ENCODE results near the gene RENBP.

Gene RENBP

DNA sequence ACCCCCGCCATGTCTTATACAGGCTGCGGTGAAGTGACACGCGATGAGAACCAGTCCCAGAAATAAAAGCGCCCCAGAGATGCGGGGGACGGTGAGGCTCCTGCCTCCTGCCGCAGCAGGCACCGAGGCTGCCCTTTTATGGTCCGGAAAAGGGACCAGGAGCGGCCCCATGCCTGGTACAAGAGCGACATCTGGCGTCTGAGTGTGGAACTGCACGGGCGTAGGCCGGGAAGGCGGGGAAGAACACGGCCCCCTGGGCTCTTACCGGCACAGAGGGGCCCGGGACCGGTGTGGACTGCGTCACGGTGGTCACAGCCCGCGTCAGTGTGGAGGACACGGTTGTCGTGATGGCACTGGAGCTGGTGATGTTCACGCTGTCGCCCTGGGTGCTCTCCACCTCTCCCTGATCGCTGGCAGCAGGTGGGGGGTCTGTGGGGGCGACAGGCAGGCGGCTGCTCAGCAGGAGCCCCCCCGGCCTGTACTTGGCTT, 8.9 kb upstream of the RENBP start:
- no peak for DNase-seq

DNA sequence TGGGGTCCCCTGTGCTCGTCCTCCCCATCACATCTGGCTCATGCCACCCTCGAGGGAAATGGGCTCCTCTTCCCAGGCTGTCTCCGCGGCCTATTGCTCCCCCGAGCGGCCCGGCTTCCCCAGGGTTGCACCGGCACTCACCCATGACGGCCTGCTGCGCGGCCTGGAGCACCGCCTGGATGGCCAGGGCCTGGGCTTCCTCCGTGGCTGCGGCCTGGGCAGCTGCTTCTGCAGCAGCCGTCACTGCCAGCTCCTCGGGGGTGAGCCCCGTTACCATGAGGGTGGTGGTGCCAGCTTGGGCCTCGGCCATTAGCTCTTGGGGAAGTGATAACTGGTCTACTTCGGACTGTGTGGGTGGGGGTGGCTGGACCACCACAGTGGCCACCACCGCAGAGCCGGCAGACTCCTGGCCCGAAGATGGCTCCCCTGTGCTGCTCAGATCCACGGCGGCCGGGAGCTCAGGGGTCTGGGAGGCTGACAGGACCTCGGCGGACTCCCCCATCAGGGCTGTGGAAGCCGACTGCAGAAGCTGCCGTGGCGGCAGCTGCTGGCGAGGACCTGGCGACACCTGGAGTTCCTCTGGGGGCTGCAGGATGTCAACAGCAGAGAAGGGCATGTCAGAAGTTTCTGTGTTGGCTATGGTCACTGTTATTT, 8.1 kb upstream of the RENBP start:
- DNase-seq = no peak

DNA sequence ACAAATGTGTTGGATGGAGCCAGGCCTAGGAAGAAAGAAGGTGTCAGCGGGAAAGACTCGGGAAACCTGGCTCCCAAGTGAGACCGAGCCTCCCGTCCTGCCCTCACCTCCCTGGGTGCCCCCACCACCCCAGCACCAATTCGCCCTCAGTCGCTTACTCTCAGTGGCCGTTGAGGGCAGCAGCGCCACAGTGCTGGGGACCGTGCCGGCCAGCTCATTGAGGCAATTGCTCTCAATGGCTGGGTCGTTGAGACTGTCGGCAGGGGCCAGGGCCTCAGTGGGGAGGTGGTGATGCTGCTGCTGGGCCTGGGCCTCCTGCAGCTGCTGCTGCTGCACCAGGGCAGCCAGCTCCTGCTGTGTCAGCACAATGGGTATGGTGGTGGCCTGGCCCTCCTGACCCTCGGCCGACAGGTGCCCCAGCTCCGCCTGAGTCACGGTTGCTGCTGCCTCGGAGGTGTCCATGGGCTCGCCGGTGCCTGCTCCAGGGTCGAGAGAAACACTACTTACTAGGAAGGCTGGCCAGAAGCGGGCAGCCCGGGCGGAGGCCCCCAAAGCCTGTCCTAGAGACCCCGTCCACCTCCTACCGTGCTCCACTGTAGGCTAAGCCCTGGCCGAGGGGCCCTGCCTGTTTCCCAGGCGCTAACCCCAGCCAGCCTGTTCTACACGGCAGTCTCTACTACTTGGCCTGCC, 7.4 kb upstream of the RENBP start:
- no peak for DNase-seq

DNA sequence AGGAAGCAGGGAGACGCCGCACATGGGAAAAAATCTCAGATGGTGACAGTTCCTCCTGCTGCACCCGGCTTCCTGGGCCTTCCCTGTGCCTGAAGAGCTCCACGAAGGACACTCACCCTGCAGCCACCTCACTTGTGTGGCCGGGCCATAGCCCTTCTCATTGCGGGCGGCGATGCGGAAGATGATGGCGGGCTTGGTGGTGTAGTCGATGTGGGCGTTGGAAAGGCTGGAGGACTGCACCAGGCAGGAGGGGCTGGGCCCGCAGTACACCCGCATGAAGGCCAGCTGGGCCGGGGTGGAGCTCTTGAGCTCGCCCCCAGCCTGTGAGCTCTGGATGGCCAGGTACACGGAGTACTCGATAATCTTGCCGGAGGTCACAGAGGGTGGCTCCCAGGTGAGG, 5.7 kb upstream of the RENBP start:
- no peak for DNase-seq

DNA sequence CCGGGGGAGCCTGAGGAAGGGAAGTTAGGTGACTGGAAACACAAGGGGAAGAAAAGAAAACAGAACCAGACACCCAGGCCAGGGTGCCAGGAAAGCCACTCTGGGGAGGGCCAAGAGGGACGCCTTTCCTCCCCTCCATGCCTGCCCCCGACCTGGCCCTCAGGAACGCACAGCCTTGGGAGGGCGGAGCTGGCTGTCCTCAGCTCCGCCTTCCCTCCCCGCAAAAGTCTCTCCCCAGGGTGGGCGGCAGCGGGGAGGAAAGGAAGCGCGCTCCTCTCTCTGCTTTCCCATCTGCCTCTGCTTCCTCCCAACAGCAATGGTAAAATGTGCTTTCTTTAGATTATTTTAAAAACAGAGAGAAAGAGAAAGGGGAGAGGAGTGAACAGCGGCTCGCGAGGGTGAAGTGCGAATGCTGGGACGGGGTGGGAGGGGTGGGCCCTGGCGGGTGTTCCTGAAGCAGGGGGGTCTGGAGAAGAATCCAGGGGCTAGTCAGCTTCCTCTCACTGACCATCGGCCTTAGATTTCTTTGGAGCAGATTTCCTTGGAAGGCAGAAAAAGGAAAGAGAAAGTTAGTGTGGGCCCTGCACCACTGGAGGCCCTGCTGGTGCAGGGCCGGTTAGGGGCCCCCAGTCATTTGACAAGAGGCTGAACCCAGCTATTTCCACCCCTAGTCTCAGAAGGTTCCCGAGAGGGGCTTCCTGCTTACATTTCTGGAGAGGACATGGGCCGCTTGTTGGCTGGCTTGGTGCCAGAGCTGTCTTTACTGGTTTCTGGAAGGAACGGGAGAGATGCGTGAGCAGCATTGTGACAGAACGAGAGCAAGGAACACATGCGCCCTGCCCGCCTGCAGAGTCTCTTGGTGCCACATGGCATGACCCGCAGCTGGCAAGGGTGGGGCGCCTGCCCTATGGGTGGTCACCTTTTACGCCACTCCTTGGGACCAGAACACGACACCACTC, 4.7 kb upstream of the RENBP start:
- DNase-seq = no peak

DNA sequence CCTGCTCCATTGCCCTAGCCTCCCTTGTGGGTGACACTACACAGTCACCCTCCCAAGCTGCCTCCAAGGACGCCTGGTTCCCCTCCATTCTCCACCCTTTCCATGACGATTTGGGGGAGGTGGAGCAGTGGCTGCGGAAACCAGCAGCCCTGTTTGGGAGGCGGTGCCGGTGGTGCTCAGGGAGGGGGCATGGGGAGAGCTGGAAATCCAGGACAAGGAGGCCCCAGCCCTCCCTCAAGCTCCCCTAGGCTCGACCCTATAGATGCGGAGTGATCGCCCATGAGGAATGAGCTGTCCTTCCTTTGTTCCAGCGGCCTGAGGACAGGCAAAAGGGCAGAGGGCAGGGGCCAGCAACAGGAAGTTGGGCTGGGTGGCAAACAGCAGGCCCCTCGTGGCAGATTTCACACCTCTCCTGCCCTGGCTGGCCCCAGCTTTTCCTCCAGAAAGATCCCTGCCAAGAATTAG, 3.6 kb upstream of the RENBP start:
- no peak for DNase-seq

DNA sequence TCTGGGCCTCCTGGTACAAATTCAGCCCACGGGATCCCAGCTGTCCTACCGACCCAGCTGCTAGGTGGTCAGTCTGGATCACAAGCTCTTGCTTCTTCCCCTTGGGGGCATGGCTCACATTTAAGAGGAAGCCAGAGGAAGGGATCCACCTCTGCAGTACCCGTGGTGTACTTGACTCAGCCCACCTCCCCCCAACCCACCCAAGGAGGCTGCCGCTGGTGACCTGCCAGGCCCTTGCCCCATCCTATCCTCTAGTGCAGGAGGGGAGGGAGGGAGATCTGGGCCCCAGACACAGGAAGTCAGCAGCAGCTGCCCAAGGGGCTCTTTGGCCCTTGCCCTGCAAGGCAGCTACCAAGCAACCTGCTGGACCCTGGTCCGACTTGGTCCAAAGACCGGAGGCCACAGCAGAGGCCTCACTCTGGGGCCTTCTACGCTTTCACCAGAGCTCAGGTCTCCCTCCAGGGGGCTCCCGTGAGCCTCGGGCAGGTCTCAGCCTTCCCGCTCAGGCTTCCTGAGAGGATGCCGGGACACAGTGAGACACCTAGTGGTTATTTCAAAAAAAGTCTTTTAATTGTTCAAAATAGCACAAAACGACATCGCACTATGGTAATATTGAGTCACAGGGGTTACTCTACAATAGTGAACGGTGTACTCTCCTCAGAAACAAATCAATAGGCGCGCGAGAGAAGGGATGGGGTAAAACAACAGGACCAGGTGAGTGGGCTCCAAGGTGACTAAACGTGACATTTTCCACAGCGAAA, 2.7 kb upstream of the RENBP start:
- DNase-seq = no peak

DNA sequence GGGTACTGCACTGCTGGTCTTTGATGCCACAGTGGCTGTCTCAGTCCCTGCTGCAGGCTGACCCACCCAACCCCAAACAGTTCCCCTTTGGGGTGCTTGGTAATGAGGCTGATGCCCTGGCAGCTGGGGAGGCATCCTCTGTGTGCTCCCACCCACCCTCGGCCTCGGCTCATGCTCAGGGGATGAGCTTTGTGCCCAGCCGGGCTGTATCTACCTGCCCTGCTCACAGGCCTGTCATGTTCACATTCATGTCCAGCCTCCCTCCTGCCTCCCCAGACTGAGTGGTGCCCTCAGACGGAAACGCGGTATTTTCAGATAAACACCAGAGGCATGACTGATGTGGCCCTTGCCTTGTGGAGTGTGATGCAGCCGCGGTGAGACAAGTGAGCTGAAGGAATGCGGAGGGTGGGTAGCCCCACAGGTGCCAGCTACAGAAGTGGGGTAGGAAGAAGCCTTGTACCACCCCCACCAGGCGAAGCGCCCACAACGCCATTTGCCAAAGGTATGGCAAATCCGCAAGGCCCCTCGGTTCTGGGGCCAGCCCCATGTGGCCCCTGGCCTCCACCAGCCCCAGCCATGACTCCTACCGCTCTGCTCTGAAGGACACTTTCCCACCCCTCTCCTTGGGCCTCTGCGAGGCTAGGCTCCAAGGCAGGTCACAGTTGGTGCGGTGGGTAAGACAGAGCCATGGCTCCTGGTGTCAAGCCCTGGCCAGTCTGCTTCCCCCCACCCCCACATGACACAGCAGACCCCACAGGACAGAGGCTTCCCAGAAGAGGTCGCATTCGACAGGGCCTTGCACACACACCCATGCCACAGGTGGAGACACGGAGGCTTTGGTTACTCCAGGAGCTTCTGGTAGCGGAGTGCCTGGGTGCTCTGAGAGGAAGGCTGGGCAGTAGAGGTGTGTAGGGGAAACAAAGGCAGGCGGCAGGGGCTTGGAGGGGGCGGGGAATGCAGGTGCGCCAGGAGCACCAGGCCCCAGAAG, 1.8 kb upstream of the RENBP start:
- DNase-seq = no peak

DNA sequence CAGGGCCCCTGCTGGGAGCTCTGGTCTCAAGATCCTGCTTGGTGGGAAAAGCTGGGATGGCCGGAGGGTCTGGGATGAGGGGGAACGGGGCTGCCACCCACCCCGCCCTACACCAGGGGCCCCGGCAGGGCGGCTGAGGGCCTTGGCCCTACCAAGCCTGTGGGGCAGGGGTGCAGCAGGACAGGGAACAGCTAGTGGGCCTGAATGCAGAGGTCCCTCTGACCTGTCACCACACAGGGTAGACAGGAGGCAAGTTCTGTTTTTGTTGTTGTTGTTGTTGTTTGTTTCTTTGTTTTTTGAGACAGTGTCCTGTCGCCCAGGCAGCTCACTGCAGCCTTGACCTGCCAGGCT, 332 bp upstream of the RENBP start:
- no peak for DNase-seq

DNA sequence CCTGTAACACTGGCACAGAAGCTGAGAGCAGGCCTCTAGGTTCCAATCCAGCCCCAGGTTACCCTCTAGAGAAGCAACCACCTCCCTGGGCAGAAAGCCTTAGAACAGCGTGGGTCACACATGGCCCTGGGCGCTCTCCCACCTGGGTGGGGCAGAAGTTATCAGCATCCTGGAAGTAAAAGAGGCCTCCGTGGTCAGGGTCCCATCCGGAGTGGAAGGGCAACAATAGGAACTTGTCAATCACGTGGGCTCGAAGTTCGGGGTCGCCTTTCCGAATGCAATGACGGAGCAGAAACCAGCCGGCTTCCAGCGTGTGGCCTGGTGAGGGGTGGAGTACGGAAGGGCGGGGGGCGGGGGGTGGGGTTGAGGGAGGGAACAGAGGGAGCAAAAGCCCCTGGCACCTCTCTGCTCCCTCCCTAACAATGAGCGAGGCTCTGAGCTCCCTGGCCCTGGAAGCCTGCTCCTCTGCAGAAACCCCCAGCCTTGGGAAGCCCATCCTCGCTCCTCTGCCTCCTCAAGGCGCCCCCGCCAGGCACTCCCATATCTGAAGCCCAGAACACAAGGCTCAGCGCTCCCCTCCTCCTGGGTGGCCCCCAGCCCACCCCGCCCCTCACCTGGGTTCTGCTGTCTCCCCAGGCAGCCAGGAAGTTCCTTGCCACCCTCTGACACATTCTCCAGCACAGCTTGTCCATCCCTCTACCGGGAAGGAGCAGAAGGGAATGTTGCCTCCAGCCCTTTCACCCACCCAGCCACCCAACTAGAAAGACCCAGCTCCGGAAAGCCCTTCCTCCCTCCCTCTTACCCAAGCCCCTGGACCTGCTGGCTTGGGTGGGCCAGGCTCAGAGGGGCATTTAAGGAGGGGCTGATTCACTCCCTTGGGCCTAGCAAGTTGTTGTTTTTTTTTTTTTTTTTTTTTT, 2.8 kb downstream of the RENBP start:
- no peak for DNase-seq

DNA sequence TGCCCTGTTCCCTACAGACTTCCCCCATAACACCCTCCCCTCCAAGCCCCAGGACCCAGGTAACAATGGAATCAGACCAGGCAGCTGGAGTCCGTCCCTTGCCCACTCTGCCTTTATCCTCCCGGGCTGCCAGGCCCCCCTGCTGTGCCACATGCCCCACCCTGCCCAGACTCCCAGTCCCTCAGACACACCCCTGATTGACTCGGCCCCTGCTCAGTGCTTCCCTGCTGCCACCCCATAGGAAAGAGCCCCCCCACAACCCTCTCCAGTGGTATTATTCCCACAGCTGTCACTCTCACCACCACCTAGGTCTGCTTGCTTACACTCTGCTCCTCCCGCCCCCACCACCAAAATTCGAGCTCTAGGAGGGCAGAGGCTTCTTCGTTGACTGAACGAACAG, 4.9 kb downstream of the RENBP start:
- no peak for DNase-seq

DNA sequence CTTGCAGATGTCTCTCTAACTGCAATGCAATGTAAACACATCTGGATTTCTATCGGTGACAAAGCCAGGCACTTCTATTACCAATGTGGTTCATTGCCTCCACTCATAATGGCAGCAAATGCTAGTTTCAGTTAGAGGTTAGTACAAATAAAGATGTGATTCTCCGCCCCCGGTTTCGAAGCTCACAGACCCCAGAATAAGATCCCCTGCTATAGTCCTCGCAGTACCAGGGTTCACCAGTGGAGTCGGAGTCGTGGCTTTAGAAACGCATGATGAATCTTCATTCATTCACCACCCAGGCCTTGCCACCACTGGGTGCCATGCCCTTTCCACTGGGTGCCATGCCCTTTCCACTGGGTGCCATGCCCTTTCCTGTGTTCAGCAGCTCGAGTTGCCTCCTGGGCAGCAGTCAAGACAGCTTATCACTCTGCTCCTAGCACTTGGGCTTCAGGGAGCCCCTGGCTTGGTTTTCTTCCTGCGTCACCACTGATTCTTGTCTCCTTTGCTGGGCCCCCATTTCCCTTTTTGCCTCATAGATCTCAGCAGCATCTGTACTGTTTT, 6.1 kb downstream of the RENBP start:
- DNase-seq = no peak

DNA sequence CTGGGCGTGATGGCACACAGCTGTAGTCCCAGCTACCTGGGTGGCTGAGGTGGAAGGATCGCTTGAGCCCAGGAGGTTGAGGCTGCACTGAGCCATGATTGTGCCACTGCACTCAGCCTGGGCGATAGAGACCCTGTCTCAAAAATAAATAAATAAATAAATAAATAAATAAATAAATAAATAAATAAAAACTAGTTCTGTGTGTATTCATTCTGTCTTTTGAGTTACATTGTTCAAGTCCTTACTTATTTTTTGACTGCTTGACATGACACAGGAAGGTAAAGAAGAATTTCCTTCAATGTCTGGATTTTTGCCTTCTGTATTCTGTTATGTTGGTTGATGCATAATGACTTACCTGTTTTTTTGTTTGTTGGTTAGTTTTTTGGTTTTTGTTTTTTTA, 7.4 kb downstream of the RENBP start:
- DNase-seq = no peak

DNA sequence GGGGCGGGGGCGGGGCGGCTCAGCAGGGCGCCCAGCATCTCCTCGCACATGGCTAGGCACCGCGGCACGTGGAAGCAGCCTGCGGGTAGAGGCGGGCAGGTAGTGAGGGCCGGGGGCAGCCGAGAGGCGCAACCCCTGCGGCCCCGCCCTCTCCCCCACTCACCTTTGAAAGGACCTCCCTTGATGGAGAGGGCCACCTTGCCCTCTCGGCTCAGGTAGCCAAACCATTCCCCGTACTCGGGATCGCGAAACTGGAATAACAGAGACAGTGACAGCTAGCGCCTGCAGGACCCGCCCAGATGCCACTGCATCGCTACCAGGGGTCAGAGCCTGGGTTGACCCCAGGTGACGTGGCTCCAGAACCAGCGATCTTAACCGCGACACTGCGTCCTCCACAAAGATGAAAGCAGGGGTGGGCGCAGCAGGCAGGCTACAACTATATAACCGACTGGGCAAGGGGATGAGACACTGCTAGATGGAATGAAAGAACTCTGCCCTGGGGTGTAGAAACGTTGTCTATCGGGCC, 9.1 kb downstream of the RENBP start:
- no peak for DNase-seq

DNA sequence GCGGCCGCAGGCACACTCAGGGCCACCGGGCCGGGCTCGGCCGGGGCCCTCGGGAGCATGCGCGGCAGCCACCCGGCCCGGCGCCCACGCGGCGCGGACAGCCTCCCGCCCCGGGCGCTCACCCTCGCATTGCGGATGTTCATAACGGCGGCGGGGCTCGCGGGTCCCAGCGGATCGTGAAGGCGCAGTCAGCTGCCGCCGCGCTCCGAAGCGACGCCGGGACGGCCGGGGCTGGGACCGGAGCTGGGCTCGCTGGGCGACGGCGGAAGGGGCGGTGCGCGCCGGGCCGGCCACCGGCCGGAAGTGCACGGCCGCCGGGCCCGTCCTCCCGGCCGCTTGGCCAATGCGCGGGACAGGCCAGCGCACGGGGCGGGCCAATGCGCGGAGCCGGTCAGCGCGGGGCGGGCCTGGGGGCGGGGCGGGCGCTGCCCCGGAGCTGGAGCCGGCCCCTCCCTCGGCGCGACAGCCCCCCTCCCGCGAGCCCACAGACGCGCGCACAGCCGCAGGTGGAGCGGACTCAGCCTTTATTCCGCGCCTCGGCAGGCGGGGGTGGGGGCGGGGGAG, 9.6 kb downstream of the RENBP start, which contains the start of gene NAA10:
Gene NAA10, minus strand, starts transcription at position 276 of the 564 bp plus-strand sequence. Its CDS starts 133 bp downstream, at position 143.
- DNase-seq = no peak

DNA sequence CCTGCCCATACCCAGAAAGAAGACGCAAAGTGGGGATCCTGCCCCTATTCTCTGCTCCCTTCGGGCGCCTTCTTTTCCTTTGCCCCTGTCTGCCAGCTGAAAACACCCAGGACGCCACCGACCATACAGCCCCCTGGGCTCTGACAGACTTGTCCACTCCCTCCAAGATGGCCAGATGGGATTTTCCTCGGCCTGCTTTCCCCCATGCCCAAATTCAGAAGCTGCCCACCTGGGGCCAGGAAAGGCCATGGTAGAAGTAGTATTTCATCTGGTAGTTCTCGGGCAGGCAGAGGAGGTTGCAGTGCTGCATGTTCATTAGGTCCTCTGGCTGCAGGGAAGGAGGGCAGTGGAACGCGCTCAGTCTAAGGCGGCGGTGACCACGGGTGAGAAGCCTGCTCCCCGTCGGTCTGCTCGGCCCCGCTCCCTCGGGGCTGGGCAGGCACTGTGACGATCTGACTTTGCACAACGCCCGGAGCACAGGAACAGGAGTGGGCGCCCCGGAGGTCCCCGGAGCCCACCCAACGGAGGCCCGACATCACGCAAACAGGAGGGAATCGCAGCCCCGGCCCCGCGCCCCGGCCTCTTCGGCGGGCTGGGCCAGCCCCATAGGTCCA, 10.2 kb downstream of the RENBP start:
- DNase-seq = no peak

DNA sequence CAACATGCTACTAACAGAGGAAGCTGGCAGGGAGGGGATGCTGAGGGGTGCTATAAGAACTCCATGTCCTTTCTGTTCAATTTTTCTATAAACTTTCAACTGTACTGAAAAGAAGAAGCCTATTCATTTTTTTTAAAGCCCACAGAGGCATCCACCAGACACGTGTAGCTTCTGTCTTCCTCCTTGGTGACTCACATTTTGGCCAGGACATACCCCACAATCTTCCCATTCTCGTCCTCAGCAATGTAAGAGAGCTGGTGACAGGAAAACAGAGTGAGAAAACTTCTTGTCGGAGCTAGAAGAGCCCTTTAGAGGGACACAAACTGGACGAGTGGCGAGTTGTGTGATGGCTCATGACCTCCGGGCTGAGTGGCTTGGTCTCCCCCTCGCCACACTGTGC, 10.7 kb downstream of the RENBP start:
- DNase-seq = no peak

DNA sequence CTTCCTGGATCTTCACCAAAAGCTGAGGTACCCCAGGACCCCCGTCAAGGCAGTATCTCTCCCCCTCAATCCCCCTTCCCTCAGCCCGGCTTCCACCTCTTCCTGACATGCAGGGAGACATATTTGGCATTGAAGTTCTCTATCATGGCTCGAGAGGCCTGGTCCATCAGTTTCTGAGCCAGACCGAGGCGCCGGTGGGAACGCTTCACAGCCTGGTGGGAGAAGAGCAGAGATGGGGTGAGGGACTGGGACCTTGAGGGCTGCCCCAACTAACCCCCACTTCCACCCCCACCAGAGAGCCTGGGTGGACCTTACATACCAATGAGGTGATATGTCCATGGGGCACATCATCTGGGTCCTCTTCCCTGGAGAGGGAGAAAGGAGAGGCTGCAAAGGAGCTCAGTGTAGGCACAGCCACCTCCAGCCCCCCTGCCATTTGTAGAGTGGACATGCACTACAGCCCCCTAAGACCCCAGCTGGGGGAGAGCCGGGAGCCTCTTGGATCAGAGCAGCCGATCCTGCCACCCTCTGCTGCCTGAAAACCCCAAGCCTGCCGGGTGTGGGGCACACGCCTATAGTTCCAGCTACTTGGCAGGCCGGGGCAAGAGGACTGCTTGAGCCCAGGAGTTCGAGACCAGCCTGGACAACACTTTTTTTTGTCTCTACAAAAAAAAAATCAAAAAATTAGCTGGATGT, 12.1 kb downstream of the RENBP start:
- DNase-seq = no peak

Data from SIG-M5 (cell line).